ENCODE measurements around the gene RFX8.

The RFX8 gene

GRCh38 chr2:101367508-101367907 lies 107.4 kb downstream of the RFX8 start:
- Histone ChIP-seq H3K27me3 (ENCODE audit: insufficient read depth, poor library complexity, severe bottlenecking) (no peaks in the 10 kb centered on the region), H3K9me3 (ENCODE audit: severe bottlenecking) (no peaks in the 10 kb centered on the region)
- no peak for TF ChIP-seq CTCF (IDR thresholded peaks at IDR 0.05; ENCODE audit: poor library complexity, severe bottlenecking)

GRCh38 chr2:101364878-101365277 lies 110.0 kb downstream of the RFX8 start:
- DNase-seq (ENCODE audit: low spot score) (no peak), ATAC-seq (ENCODE audit: low read depth) (no peak)
- TF ChIP-seq CTCF (IDR thresholded peaks at IDR 0.05; ENCODE audit: poor library complexity, severe bottlenecking) = no peak
- Histone ChIP-seq H3K27ac (ENCODE audit: poor library complexity, severe bottlenecking) (no peak overlapping the region), H3K9me3 (ENCODE audit: severe bottlenecking) (no peaks in the 10 kb centered on the region), H3K4me3 (ENCODE audit: severe bottlenecking) (no peak overlapping the region), H3K27me3 (ENCODE audit: insufficient read depth, poor library complexity, severe bottlenecking) (no peaks in the 10 kb centered on the region), H3K4me1 (ENCODE audit: insufficient read depth, poor library complexity, severe bottlenecking) (peaks cover 19% of the 10 kb centered on the region), H3K36me3 (ENCODE audit: low read depth) (no peaks in the 10 kb centered on the region)

More at GRCh38 chr2:101367508-101367907, 107.4 kb downstream of the RFX8 start:
- Histone ChIP-seq H3K4me3 (ENCODE audit: severe bottlenecking) (no peak overlapping the region), H3K4me1 (ENCODE audit: insufficient read depth, poor library complexity, severe bottlenecking) (no peaks in the 10 kb centered on the region), H3K27ac (ENCODE audit: poor library complexity, severe bottlenecking) (no peak overlapping the region), H3K36me3 (ENCODE audit: low read depth) (no peaks in the 10 kb centered on the region)
- DNase-seq (ENCODE audit: low spot score) = no peak
- no peak for ATAC-seq (ENCODE audit: low read depth)

DNA sequence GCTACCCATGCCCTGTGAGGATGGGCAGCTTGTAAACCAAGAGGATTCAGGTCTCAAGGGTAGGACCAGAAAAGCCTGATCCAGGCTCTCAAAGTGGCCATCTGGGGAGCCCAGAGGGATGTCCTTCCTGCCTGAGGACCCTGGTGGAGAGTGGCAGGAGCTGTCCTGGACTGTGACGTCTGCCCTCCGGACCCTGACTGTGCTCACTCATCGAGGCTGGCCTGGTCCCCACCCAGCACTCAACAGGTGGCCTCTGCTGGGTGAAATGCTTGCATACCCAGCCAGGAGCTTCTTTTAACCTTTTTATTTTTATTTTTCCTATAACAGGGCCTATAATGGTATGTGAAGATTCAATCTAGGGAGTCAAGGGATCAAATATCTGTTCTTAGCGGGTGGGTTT lies 112.1 kb downstream of the RFX8 start:
- Histone ChIP-seq H3K27ac (ENCODE audit: poor library complexity, severe bottlenecking) (peak overlapping the region; percentile 98), H3K9me3 (ENCODE audit: severe bottlenecking) (no peaks in the 10 kb centered on the region), H3K36me3 (ENCODE audit: low read depth) (no peaks in the 10 kb centered on the region), H3K4me3 (ENCODE audit: severe bottlenecking) (no peak overlapping the region), H3K4me1 (ENCODE audit: insufficient read depth, poor library complexity, severe bottlenecking) (peaks cover 27% of the 10 kb centered on the region), H3K27me3 (ENCODE audit: insufficient read depth, poor library complexity, severe bottlenecking) (no peaks in the 10 kb centered on the region)
- no peak for TF ChIP-seq CTCF (IDR thresholded peaks at IDR 0.05; ENCODE audit: poor library complexity, severe bottlenecking)
- DNase-seq (ENCODE audit: low spot score) (no peak), ATAC-seq (ENCODE audit: low read depth) (no peak)

GRCh38 chr2:101362316-101362715 lies 112.6 kb downstream of the RFX8 start:
- Histone ChIP-seq H3K27ac (ENCODE audit: poor library complexity, severe bottlenecking) (peak overlapping the region; percentile 98), H3K4me1 (ENCODE audit: insufficient read depth, poor library complexity, severe bottlenecking) (peaks cover 28% of the 10 kb centered on the region)

More at GRCh38 chr2:101362316-101362715, 112.6 kb downstream of the RFX8 start:
- H3K36me3 ChIP-seq (ENCODE audit: low read depth) = no peaks in the 10 kb centered on the region
- no peak overlapping the region for H3K4me3 ChIP-seq (ENCODE audit: severe bottlenecking)
- H3K27me3 ChIP-seq (ENCODE audit: insufficient read depth, poor library complexity, severe bottlenecking) = no peaks in the 10 kb centered on the region
- H3K9me3 ChIP-seq (ENCODE audit: severe bottlenecking) = no peaks in the 10 kb centered on the region
- DNase-seq (ENCODE audit: low spot score) = no peak
- no peak for TF ChIP-seq CTCF (IDR thresholded peaks at IDR 0.05; ENCODE audit: poor library complexity, severe bottlenecking)
- no peak for ATAC-seq (ENCODE audit: low read depth)
